ENCODE results near the gene CDC42BPA. TPM values are rescaled to one million over a fixed set of nuclear protein-coding genes. Genes with fewer than 3 reads are reported as not detected.

Gene CDC42BPA
- total RNA-seq, 1 experiment from 2014 or later, result 30.1 TPM

DNA sequence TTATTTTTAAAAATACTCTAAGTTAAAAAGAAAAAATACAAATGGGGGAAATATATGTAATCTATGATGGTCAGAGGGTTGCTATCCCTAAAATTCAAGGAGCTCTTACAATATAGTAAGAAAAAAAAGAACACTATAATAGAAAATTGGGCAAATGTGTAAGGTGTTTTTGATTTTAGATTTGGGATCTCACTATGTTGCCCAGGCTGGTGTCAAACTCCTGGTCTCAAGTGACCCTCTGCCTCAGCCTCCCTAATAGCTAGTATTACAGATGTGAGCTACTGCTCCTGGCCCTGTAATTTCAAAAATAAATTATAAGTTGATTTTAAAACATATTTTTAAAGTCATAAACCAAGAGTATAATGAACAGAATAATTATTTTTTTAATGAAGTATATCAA, 45.9 kb downstream of the CDC42BPA start:
- Mint-ChIP-seq H3K9me3 (peaks cover 13 to 26% of the 10 kb centered on the region in 2 experiments), H3K27ac (no peak overlapping the region), H3K4me1 (peaks cover 3 to 8% of the 10 kb centered on the region in 2 experiments), H3K4me3 (no peak overlapping the region), H3K27me3 (ENCODE audit: low read depth) (no peaks in the 10 kb centered on the region), H3K36me3 (ENCODE audit: insufficient read depth in 1 of 3, low read depth in 3 of 3) (peaks cover 12 to 26% (median 20%) of the 10 kb centered on the region in 3 experiments)
- no peaks in the 10 kb centered on the region for H3K79me1 ChIP-seq (ENCODE audit: insufficient read depth, low read depth, low read length, poor library complexity, severe bottlenecking)
- no peak overlapping the region for H3K4me2 ChIP-seq (ENCODE audit: insufficient read depth, insufficient read length, low read length)
- no peaks in the 10 kb centered on the region for H4K20me1 ChIP-seq (ENCODE audit: control insufficient read depth, insufficient read depth, insufficient read length)
- no peak overlapping the region for H2AK5ac ChIP-seq (ENCODE audit: insufficient read length, low read length)
- no peak overlapping the region for H2AFZ ChIP-seq (ENCODE audit: low read length)
- no peak overlapping the region for H3K56ac ChIP-seq (ENCODE audit: insufficient read length, low read depth, low read length)
- no peak overlapping the region for H2BK120ac ChIP-seq (ENCODE audit: low read depth, low read length, poor library complexity, severe bottlenecking)
- H3K23me2 ChIP-seq (ENCODE audit: insufficient read length, low read depth, low read length, poor library complexity, severe bottlenecking), result no peaks in the 10 kb centered on the region
- no peak overlapping the region for H2BK12ac ChIP-seq (ENCODE audit: insufficient read length, low read depth, low read length)
- no peak overlapping the region for H3K14ac ChIP-seq (ENCODE audit: insufficient read depth, low read length)
- no peak overlapping the region for H3K23ac ChIP-seq (ENCODE audit: insufficient read length, low read depth, low read length)
- no peak overlapping the region for H4K91ac ChIP-seq (ENCODE audit: insufficient read length, low read depth, low read length)
- H3K4me1 ChIP-seq (ENCODE audit: insufficient read depth, low read length), result no peaks in the 10 kb centered on the region; the same call in 1 of the 2 replicates
- DNase-seq, result no peak
- no peak overlapping the region for H3K9ac ChIP-seq (ENCODE audit: extremely low read depth, insufficient read length, low read length)
- H3K18ac ChIP-seq (ENCODE audit: insufficient read length, low read depth, low read length), result no peak overlapping the region
- no peak overlapping the region for H3T11ph ChIP-seq (ENCODE audit: low read length)
- H2BK15ac ChIP-seq (ENCODE audit: low read depth, low read length), result no peak overlapping the region
- no peak overlapping the region for H4K5ac ChIP-seq (ENCODE audit: insufficient read length, low read depth, low read length)
- no peak overlapping the region for H4K8ac ChIP-seq (replicated peaks; ENCODE audit: insufficient read length, low read depth, low read length)
- peaks cover 5% of the 10 kb centered on the region; the same call in 1 of the 2 replicates for H3K79me2 ChIP-seq (ENCODE audit: insufficient read depth, low read length)
- no peaks in the 10 kb centered on the region for H3K27me3 ChIP-seq (ENCODE audit: insufficient read depth, low read length)
- TF ChIP-seq, protein P1, sequence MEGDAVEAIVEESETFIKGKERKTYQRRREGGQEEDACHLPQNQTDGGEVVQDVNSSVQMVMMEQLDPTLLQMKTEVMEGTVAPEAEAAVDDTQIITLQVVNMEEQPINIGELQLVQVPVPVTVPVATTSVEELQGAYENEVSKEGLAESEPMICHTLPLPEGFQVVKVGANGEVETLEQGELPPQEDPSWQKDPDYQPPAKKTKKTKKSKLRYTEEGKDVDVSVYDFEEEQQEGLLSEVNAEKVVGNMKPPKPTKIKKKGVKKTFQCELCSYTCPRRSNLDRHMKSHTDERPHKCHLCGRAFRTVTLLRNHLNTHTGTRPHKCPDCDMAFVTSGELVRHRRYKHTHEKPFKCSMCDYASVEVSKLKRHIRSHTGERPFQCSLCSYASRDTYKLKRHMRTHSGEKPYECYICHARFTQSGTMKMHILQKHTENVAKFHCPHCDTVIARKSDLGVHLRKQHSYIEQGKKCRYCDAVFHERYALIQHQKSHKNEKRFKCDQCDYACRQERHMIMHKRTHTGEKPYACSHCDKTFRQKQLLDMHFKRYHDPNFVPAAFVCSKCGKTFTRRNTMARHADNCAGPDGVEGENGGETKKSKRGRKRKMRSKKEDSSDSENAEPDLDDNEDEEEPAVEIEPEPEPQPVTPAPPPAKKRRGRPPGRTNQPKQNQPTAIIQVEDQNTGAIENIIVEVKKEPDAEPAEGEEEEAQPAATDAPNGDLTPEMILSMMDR (conservative IDR thresholded peaks at IDR 0.05), result no peak
- no peak overlapping the region for H3K4ac ChIP-seq (ENCODE audit: low read depth, low read length)
- H2BK20ac ChIP-seq (ENCODE audit: low read depth, low read length, poor library complexity, severe bottlenecking), result no peak overlapping the region
- no peak overlapping the region for H2BK5ac ChIP-seq (ENCODE audit: insufficient read length, low read length)
- H3K27ac ChIP-seq (ENCODE audit: insufficient read length, low read depth, low read length), result no peak overlapping the region
- H3K9me3 ChIP-seq (ENCODE audit: control insufficient read depth, low read depth, low read length), result no peaks in the 10 kb centered on the region

Data from H9 (cell line).